Endodermal cell (in vitro differentiated cells): ENCODE data around the gene LRTM1. TPM values are rescaled to one million over a fixed set of nuclear protein-coding genes. Genes with fewer than 3 reads are reported as not detected.

Experiments used
- DNase-seq: peaks from one replicate; pipeline ENCODE4 v3.0.0-alpha.2; 2017
- H3K27ac ChIP-seq: 2 replicates; pipeline ENCODE4 v1.5.1; 2013; ENCODE audit warnings: mild to moderate bottlenecking, low read depth, low read length, moderate library complexity
- H3K27me3 ChIP-seq: 2 replicates; pipeline ENCODE4 v1.6.1; 2013; ENCODE audit warnings: mild to moderate bottlenecking, low read length, moderate library complexity; ENCODE audit not compliant: insufficient read depth, control insufficient read depth, poor library complexity, severe bottlenecking
- H3K36me3 ChIP-seq: 2 replicates; pipeline ENCODE4 v1.7.0; 2013; ENCODE audit warnings: mild to moderate bottlenecking, low read length, moderate library complexity; ENCODE audit not compliant: control insufficient read depth, insufficient read depth
- H3K4me1 ChIP-seq: one replicate; pipeline ENCODE4 v1.7.0; 2013; ENCODE audit warnings: low read length; ENCODE audit not compliant: control insufficient read depth, insufficient read depth
- H3K4me3 ChIP-seq: 2 replicates; pipeline ENCODE4 v1.5.1; 2013; ENCODE audit warnings: mild to moderate bottlenecking, low read length, moderate library complexity
- H3K9ac ChIP-seq: 2 replicates; pipeline ENCODE4 v1.6.1; 2013; ENCODE audit warnings: mild to moderate bottlenecking, low read length, moderate library complexity; ENCODE audit not compliant: poor library complexity, severe bottlenecking; ENCODE audit errors: extremely low read depth
- H3K9me3 ChIP-seq: 2 replicates; pipeline ENCODE4 v1.6.1; 2013; ENCODE audit warnings: mild to moderate bottlenecking, low read length, moderate library complexity; ENCODE audit not compliant: control insufficient read depth
- H3K27ac Mint-ChIP-seq: 2 replicates; pipeline ENCODE4 v1.8.0; 2020; ENCODE audit warnings: mixed read lengths
- H3K27me3 Mint-ChIP-seq: 2 replicates; pipeline ENCODE4 v1.8.0; 2021; ENCODE audit warnings: mild to moderate bottlenecking, mixed read lengths; ENCODE audit not compliant: insufficient read depth
- H3K36me3 Mint-ChIP-seq: 2 replicates; pipeline ENCODE4 v1.8.0; 2020; ENCODE audit warnings: low read depth, mixed read lengths
- H3K4me1 Mint-ChIP-seq: 2 replicates; pipeline ENCODE4 v1.8.0; 2020; ENCODE audit warnings: mixed read lengths
- H3K4me3 Mint-ChIP-seq: 2 replicates; pipeline ENCODE4 v1.8.0; 2020; ENCODE audit warnings: mild to moderate bottlenecking, moderate library complexity, mixed read lengths
- H3K9me3 Mint-ChIP-seq: 2 replicates; pipeline ENCODE4 v1.8.0; 2020; ENCODE audit warnings: mild to moderate bottlenecking, mixed read lengths
- WGBS, 2 experiments: methylation state at CpG; one replicate each; pipeline versions ENCODE4 v1.1.5 to v1.1.7; 2013; ENCODE audit warnings: missing lambda C conversion rate in 2 of 2, mixed read lengths in 1 of 2; ENCODE audit not compliant: insufficient coverage in 1 of 2, insufficient read length in 1 of 2; 5-methylcytosine and 5-hydroxymethylcytosine counted together
- total RNA-seq, 2 donors: library from RNA; stranded (reverse); fragmentation: NEBNext Ultra II Directional in 1 of 2; extraction: Animal tissue kit (Norgen Biotek cat#: 25700) in 1 of 2; gene quantifications; 2 replicates in 1 of 2; 3 replicates in 1 of 2; pipeline ENCODE4 v1.2.1, GENCODE V29; 2021
- TF ChIP-seq, protein P1 (sequence below): fragments of 200-600 bp; sonication (generic); conservative IDR thresholded peaks from 2 replicates; pipeline ENCODE4 v1.5.0; 2021; ENCODE audit warnings: antibody characterized with exemption, mild to moderate bottlenecking

The LRTM1 gene
- total RNA-seq, 2 donors from 2014 or later, result not detected

DNA sequence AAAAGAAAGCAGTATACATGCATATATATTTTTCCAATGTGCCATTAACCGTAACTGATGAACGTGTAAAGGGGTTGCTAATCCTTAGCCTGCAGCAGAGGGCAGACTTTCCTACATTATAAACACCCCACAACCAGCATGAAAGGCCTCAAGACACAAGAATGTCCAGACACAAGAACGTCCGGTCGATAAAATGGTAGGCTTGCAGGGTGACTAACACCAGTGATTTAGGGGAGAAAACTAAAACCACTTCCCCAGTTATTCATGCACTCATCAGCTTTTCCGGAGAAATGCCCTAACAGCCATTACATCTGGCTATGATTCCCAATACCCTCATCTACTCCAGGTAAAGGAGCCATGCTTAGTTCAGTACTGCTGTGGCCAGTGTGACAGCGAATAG, 57.4 kb downstream of the LRTM1 start:
- Histone ChIP-seq H3K27me3 (no peaks in the 10 kb centered on the region), H3K9me3 (no peaks in the 10 kb centered on the region), H3K4me3 (no peak overlapping the region), H3K9ac (no peak overlapping the region), H3K4me1 (peaks cover 4% of the 10 kb centered on the region), H3K36me3 (no peaks in the 10 kb centered on the region), H3K27ac (no peak overlapping the region)
- Mint-ChIP-seq H3K27ac (no peak overlapping the region), H3K4me3 (no peak overlapping the region), H3K4me1 (peaks cover 10% of the 10 kb centered on the region), H3K27me3 (no peaks in the 10 kb centered on the region), H3K36me3 (no peaks in the 10 kb centered on the region), H3K9me3 (no peaks in the 10 kb centered on the region)
- WGBS, 2 experiments, result 81 to 93% methylated on average over 6 to 7 of the region's 7 CpGs
- no peak for DNase-seq
- TF ChIP-seq, protein P1, sequence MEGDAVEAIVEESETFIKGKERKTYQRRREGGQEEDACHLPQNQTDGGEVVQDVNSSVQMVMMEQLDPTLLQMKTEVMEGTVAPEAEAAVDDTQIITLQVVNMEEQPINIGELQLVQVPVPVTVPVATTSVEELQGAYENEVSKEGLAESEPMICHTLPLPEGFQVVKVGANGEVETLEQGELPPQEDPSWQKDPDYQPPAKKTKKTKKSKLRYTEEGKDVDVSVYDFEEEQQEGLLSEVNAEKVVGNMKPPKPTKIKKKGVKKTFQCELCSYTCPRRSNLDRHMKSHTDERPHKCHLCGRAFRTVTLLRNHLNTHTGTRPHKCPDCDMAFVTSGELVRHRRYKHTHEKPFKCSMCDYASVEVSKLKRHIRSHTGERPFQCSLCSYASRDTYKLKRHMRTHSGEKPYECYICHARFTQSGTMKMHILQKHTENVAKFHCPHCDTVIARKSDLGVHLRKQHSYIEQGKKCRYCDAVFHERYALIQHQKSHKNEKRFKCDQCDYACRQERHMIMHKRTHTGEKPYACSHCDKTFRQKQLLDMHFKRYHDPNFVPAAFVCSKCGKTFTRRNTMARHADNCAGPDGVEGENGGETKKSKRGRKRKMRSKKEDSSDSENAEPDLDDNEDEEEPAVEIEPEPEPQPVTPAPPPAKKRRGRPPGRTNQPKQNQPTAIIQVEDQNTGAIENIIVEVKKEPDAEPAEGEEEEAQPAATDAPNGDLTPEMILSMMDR, result peak; percentile 68
